H1 (cell line): ENCODE data around the gene LGALS4.

ENCODE experiments used
- ATF2 ChIP-seq: IDR thresholded peaks from 2 replicates; pipeline ENCODE4 v1.6.1; 2012; ENCODE audit warnings: low read length, inconsistent platforms
- BRCA1 ChIP-seq: IDR thresholded peaks from 2 replicates; pipeline ENCODE4 v1.6.1; 2012; ENCODE audit warnings: low read depth, low read length, improper control_type of control experiment
- CTCF ChIP-seq, 3 experiments: IDR thresholded peaks; 1 replicate in 2 of 3; 2 replicates in 1 of 3; pipeline versions ENCODE4 v1.5.1 to v1.6.1; 2011; ENCODE audit warnings: low read length in 3 of 3, mild to moderate bottlenecking in 3 of 3, inconsistent platforms in 2 of 3, low read depth in 1 of 3, moderate library complexity in 1 of 3; ENCODE audit not compliant: insufficient read depth in 1 of 3; ENCODE audit errors: control extremely low read depth in 1 of 3
- EGR1 ChIP-seq: IDR thresholded peaks from 2 replicates; pipeline ENCODE4 v1.6.1; 2011; ENCODE audit warnings: low read depth, low read length, borderline replicate concordance
- GABPA ChIP-seq: IDR thresholded peaks from 2 replicates; pipeline ENCODE4 v1.6.1; 2011; ENCODE audit warnings: mild to moderate bottlenecking, low read length, moderate library complexity, borderline replicate concordance; ENCODE audit not compliant: insufficient read depth
- NRF1 ChIP-seq: IDR thresholded peaks from 2 replicates; pipeline ENCODE4 v1.6.1; 2011; ENCODE audit warnings: mild to moderate bottlenecking, low read depth, low read length, improper control_type of control experiment
- POLR2A ChIP-seq, 2 experiments: IDR thresholded peaks; 1 replicate in 1 of 2; 2 replicates in 1 of 2; pipeline ENCODE4 v1.6.1; 2011; ENCODE audit warnings: low read depth in 2 of 2, low read length in 2 of 2, mild to moderate bottlenecking in 2 of 2; ENCODE audit errors: control extremely low read depth in 1 of 2
- POLR2AphosphoS5 ChIP-seq: IDR thresholded peaks from 2 replicates; pipeline ENCODE4 v1.6.1; 2011; ENCODE audit warnings: low read depth, low read length
- RAD21 ChIP-seq, 2 experiments: IDR thresholded peaks in 1 of 2; conservative IDR thresholded peaks in 1 of 2; 2 replicates each; pipeline ENCODE4 v1.6.1; 2011; ENCODE audit warnings: low read depth in 2 of 2, low read length in 2 of 2, improper control_type of control experiment in 1 of 2, inconsistent platforms in 1 of 2, mild to moderate bottlenecking in 1 of 2, moderate library complexity in 1 of 2
- SUZ12 ChIP-seq: fragments of 200-600 bp; sonication (generic); IDR thresholded peaks from 2 replicates; pipeline ENCODE4 v1.6.1; 2012; ENCODE audit warnings: mild to moderate bottlenecking, inconsistent platforms, low read length, moderate library complexity, mixed read lengths
- TCF12 ChIP-seq: IDR thresholded peaks from 2 replicates; pipeline ENCODE4 v1.6.1; 2011; ENCODE audit warnings: low read depth, mild to moderate bottlenecking, low read length
- YY1 ChIP-seq: IDR thresholded peaks from 2 replicates; pipeline ENCODE4 v1.6.1; 2011; ENCODE audit warnings: low read depth, mild to moderate bottlenecking, low read length
- ZNF274 ChIP-seq: IDR thresholded peaks from 2 replicates; pipeline ENCODE4 v1.7.0; 2012; ENCODE audit warnings: low read length, borderline replicate concordance; ENCODE audit errors: extremely low read depth
- TF ChIP-seq, protein P1 (sequence below): IDR thresholded peaks from 2 replicates; pipeline ENCODE4 v1.6.1; 2011; ENCODE audit warnings: low read length, improper control_type of control experiment

DNA sequence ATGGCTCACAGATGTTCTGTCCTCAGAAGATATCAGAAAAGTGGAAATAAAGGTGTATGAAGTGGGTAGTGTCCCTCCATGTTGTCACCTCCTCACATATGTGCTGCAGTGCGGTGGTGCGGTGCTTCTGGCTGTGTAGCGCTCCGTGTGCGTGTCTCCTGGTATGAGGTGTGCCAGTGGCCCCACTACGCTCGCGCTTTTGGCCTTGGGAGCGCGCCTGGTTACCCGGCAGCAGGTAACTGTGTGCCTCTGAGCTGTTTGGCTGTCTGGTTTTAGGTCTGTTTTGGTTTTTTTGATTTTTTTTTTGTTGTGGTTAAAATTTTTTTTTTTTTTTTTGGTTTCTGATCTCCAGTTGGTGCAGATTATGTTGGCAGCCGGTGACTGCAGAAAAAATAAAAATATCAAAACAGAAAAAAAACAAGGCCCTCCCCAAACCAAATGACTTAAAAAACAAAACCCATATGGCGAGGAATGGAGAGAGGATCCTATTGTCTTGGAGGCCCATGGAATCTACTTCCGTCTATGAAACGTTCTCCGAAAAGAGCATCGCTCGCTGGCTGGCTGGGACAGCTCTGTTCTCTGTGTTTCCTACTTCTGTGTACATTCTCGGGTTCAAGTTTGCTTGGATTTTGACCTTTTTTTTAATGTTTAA is 29.2 kb upstream of the LGALS4 start:
- TF ChIP-seq POLR2AphosphoS5 (peak; percentile 74), YY1 (no peak), POLR2A (IDR thresholded peaks at IDR 0.05; ENCODE audit: control extremely low read depth in 1 of 2, low read depth in 2 of 2, low read length in 2 of 2) (no peak; a peak in 1 of 3 replicates), CTCF (IDR thresholded peaks at IDR 0.05; ENCODE audit: control extremely low read depth in 1 of 3, insufficient read depth in 1 of 3, low read depth in 1 of 3, low read length in 3 of 3) (no peak), BRCA1 (no peak), ATF2 (no peak), SUZ12 (no peak), ZNF274 (no peak), TCF12 (no peak), NRF1 (no peak), GABPA (no peak), RAD21 (IDR thresholded peaks at IDR 0.05 in 1 of 2, conservative IDR thresholded peaks at IDR 0.05 in 1 of 2; ENCODE audit: low read depth in 2 of 2, low read length in 2 of 2) (no peak), EGR1 (no peak)
- TF ChIP-seq, protein P1, sequence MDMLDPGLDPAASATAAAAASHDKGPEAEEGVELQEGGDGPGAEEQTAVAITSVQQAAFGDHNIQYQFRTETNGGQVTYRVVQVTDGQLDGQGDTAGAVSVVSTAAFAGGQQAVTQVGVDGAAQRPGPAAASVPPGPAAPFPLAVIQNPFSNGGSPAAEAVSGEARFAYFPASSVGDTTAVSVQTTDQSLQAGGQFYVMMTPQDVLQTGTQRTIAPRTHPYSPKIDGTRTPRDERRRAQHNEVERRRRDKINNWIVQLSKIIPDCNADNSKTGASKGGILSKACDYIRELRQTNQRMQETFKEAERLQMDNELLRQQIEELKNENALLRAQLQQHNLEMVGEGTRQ, result no peak
